HEK293T (cell line): ENCODE measurements around the gene PCDHGA6.

ENCODE experiments used
- ARNT ChIP-seq: fragments of 450-650 bp; IDR thresholded peaks from 2 replicates; pipeline ENCODE4 v1.6.1; 2017; ENCODE audit warnings: mild to moderate bottlenecking
- BHLHE40 ChIP-seq: fragments of 450-650 bp; IDR thresholded peaks from 2 replicates; pipeline ENCODE4 v1.6.1; 2016; ENCODE audit warnings: mild to moderate bottlenecking, moderate library complexity, borderline replicate concordance
- ELF4 ChIP-seq: fragments of 450-650 bp; IDR thresholded peaks from 2 replicates; pipeline ENCODE4 v1.6.1; 2017; ENCODE audit warnings: antibody characterized with exemption
- FOXM1 ChIP-seq: fragments of 450-650 bp; IDR thresholded peaks from 2 replicates; pipeline ENCODE4 v1.6.1; 2017; ENCODE audit warnings: mild to moderate bottlenecking, borderline replicate concordance
- TARDBP ChIP-seq: fragments of 450-650 bp; IDR thresholded peaks from 2 replicates; pipeline ENCODE4 v1.6.1; 2016

DNA sequence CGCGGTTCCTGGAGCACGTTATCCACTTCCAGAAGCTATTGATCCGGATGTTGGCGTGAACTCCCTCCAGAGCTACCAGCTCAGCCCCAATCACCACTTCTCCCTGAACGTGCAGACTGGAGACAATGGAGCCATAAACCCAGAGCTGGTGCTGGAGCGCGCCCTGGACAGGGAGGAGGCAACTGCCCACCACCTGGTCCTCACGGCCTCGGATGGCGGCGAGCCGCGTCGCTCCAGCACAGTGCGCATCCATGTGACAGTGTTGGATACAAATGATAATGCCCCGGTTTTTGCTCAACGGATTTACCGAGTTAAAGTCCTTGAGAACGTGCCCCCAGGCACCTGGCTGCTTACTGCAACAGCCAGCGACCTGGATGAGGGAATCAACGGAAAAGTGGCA, 29.7 kb downstream of the PCDHGA6 start:
- TF ChIP-seq TARDBP, result no peak
- TF ChIP-seq BHLHE40, result no peak
- no peak for TF ChIP-seq ELF4
- no peak for TF ChIP-seq FOXM1
- no peak for TF ChIP-seq ARNT
